Neutrophil (primary cell): ENCODE data around the gene RAB31.

Source experiments
- H3K27ac ChIP-seq: fragments of 200-600 bp; sonication (generic); 2 replicates; pipeline ENCODE4 v1.5.1; 2016; ENCODE audit warnings: mild to moderate bottlenecking, moderate library complexity
- H3K27me3 ChIP-seq: fragments of 200-600 bp; sonication (generic); 2 replicates; pipeline ENCODE4 v1.6.0; 2016; ENCODE audit warnings: mild to moderate bottlenecking
- H3K36me3 ChIP-seq: fragments of 200-600 bp; sonication (generic); 2 replicates; pipeline ENCODE4 v1.5.1; 2017
- H3K4me1 ChIP-seq, 2 experiments: fragments of 200-600 bp in 1 of 2; sonication (generic) in 1 of 2; 1 replicate in 1 of 2; 2 replicates in 1 of 2; pipeline versions ENCODE4 v1.5.1 to v1.6.1; 2013 to 2016; ENCODE audit warnings: low read depth in 1 of 2, low read length in 1 of 2, mild to moderate bottlenecking in 1 of 2, moderate library complexity in 1 of 2; ENCODE audit not compliant: control insufficient read depth in 1 of 2, insufficient read depth in 1 of 2
- H3K4me3 ChIP-seq, 2 experiments: fragments of 200-600 bp in 1 of 2; sonication (generic) in 1 of 2; 1 replicate in 1 of 2; 2 replicates in 1 of 2; pipeline ENCODE4 v1.5.1; 2013 to 2016; ENCODE audit warnings: low read depth in 1 of 2, low read length in 1 of 2, mild to moderate bottlenecking in 1 of 2, moderate library complexity in 1 of 2
- H3K9me3 ChIP-seq: fragments of 200-600 bp; sonication (generic); 2 replicates; pipeline ENCODE4 v1.5.1; 2016
- TF ChIP-seq, protein P1 (sequence below): fragments of 200-600 bp; sonication (generic); IDR thresholded peaks from 2 replicates; pipeline ENCODE4 v1.5.1; 2016; ENCODE audit warnings: antibody characterized with exemption

RAB31 gene

DNA sequence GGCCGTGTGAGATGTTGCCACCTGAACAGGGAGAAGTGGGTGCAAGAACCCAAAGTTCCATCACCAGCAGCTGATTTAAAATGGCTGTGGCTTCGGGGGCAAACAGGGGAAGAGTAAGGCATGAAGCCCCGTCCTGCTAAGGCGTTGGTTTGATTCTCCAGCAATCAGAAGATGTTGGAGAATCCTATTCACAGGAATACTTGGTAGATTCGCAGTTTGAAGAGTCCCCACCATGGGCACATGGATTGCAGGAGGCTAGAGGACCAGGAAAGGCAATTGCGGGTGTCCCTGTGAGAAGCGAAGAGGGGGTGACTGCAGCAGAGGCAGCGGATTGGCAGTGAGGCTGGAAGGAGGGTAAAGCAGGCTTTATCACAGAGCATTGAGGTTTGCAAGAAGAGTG, 131.1 kb downstream of the RAB31 start:
- Histone ChIP-seq H3K27ac (peak overlapping the region; percentile 68), H3K4me1 (peaks cover 9 to 13% of the 10 kb centered on the region in 2 experiments), H3K9me3 (no peaks in the 10 kb centered on the region), H3K27me3 (no peaks in the 10 kb centered on the region), H3K36me3 (peaks cover 44% of the 10 kb centered on the region), H3K4me3 (no peak overlapping the region)
- TF ChIP-seq, protein P1, sequence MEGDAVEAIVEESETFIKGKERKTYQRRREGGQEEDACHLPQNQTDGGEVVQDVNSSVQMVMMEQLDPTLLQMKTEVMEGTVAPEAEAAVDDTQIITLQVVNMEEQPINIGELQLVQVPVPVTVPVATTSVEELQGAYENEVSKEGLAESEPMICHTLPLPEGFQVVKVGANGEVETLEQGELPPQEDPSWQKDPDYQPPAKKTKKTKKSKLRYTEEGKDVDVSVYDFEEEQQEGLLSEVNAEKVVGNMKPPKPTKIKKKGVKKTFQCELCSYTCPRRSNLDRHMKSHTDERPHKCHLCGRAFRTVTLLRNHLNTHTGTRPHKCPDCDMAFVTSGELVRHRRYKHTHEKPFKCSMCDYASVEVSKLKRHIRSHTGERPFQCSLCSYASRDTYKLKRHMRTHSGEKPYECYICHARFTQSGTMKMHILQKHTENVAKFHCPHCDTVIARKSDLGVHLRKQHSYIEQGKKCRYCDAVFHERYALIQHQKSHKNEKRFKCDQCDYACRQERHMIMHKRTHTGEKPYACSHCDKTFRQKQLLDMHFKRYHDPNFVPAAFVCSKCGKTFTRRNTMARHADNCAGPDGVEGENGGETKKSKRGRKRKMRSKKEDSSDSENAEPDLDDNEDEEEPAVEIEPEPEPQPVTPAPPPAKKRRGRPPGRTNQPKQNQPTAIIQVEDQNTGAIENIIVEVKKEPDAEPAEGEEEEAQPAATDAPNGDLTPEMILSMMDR = no peak

DNA sequence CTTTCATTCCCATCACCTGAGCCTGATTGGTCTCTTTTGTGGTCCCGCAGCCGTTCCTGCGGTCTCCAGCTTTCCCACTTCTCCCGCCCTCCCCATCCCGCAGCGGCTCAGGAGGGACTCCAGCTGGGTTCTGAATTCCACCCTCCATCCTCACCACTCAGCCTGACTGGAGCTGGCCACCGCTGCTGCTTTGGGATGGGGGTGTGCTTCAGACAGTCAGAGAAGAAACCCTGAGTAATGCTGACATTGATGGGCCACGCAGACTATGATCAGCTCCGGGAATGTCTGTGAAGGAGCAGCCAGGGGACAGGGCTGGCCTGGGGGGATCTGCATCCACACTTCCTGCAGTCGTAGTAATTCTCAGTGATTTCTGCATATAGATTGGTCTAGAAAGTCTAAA, 131.8 kb downstream of the RAB31 start:
- TF ChIP-seq, protein P1 = no peak
- Histone ChIP-seq H3K36me3 (peaks cover 50% of the 10 kb centered on the region), H3K27me3 (no peaks in the 10 kb centered on the region), H3K27ac (peak overlapping the region; percentile 68), H3K4me1 (peaks cover 9 to 17% of the 10 kb centered on the region in 2 experiments), H3K4me3 (no peak overlapping the region), H3K9me3 (no peaks in the 10 kb centered on the region)

GRCh38 chr18:9841752-9842151, 133.7 kb downstream of the RAB31 start:
- TF ChIP-seq, protein P1 = no peak
- Histone ChIP-seq H3K27me3 (no peaks in the 10 kb centered on the region), H3K4me1 (peaks cover 9 to 17% of the 10 kb centered on the region in 2 experiments), H3K9me3 (no peaks in the 10 kb centered on the region), H3K36me3 (peaks cover 66% of the 10 kb centered on the region), H3K27ac (peak overlapping the region; percentile 56), H3K4me3 (no peak overlapping the region)

DNA sequence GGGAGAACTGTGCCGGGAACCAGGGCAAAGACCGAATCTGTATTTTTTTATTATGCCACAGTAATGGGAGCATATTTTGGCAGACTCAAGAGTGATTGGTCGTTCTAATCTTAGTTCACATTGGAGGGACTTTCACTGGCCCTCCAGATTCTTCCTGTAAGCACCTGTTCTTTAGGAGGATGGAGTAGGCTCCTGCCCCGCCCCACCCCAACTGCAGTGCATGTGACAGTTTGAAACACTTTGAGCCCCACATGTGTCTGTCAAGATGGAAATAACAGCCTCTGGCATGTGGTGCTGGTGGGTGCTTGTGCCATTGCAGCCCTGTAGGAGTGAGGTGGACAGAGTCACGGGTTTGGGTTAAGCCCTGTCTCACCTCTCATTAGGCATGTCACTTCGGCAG, 134.3 kb downstream of the RAB31 start:
- Histone ChIP-seq H3K4me3 (no peak overlapping the region), H3K4me1 (peaks cover 14 to 17% of the 10 kb centered on the region in 2 experiments), H3K36me3 (peaks cover 68% of the 10 kb centered on the region), H3K27ac (peak overlapping the region; percentile 56), H3K27me3 (no peaks in the 10 kb centered on the region), H3K9me3 (no peaks in the 10 kb centered on the region)
- TF ChIP-seq, protein P1 = no peak

GRCh38 chr18:9845256-9845655, 137.2 kb downstream of the RAB31 start:
- TF ChIP-seq, protein P1 = no peak
- Histone ChIP-seq H3K27me3 (no peaks in the 10 kb centered on the region), H3K9me3 (no peaks in the 10 kb centered on the region), H3K4me3 (no peak overlapping the region), H3K36me3 (peaks cover 43% of the 10 kb centered on the region), H3K4me1 (peaks cover 39 to 45% of the 10 kb centered on the region in 2 experiments), H3K27ac (peak overlapping the region; percentile 91)
